ENCODE data around the gene PRPF18. TPM values are rescaled to one million over a fixed set of nuclear protein-coding genes. Genes with fewer than 3 reads are reported as not detected.

Gene PRPF18
- total and polyA plus RNA-seq, 2 of the 4 experiments (the other 2 are of a cell fraction), result 10.0 to 16.9 TPM

DNA sequence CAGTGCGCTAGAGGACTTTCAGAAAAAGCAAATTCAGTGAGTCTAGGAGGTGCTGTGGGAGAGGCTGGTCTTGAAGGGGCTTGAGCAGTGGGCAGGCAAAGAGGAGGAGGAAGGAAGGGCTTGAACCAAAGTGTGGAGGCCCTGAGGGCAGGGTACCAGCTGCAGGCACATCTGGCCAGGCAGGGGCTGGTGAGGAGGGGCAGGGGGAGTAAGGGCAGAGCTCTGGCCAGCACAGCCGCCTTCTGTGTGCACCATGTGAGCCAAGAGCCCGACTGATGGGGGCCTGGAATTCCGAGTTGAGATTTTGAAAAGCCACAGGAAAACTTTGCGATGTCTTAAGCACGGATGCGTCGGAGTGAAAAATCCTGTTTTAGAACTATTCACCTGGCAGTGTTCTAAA lies 74.5 kb downstream of the PRPF18 start:
- ATAC-seq (ENCODE audit: low read depth) (no peak), DNase-seq (no peak)
- H3K4ac ChIP-seq (ENCODE audit: low read depth, low read length), result 0 out of 2 replicates have a peak overlapping the region, but pooled peaks have one; percentile 47
- no peaks in the 10 kb centered on the region for H3K9me1 ChIP-seq (ENCODE audit: insufficient read depth, low read length)
- no peak for TF ChIP-seq CHD1 (IDR thresholded peaks at IDR 0.05; ENCODE audit: low read depth, low read length)
- no peak for TF ChIP-seq RAD21 (IDR thresholded peaks at IDR 0.05; ENCODE audit: low read length)
- TF ChIP-seq MAFK (IDR thresholded peaks at IDR 0.05; ENCODE audit: low read depth, low read length), result no peak
- no peak for TF ChIP-seq USF2 (IDR thresholded peaks at IDR 0.05; ENCODE audit: low read depth, low read length)
- TF ChIP-seq BHLHE40 (IDR thresholded peaks at IDR 0.05; ENCODE audit: low read depth, low read length), result no peak
- TF ChIP-seq MAZ (IDR thresholded peaks at IDR 0.05; ENCODE audit: borderline replicate concordance, low read depth, low read length), result no peak
- no peak for TF ChIP-seq FOS (IDR thresholded peaks at IDR 0.05; ENCODE audit: low read depth, low read length)
- TF ChIP-seq NFE2L2 (IDR thresholded peaks at IDR 0.05; ENCODE audit: low read depth, low read length), result no peak
- no peak for TF ChIP-seq SMC3 (IDR thresholded peaks at IDR 0.05; ENCODE audit: low read depth, low read length)
- TF ChIP-seq, protein P1, sequence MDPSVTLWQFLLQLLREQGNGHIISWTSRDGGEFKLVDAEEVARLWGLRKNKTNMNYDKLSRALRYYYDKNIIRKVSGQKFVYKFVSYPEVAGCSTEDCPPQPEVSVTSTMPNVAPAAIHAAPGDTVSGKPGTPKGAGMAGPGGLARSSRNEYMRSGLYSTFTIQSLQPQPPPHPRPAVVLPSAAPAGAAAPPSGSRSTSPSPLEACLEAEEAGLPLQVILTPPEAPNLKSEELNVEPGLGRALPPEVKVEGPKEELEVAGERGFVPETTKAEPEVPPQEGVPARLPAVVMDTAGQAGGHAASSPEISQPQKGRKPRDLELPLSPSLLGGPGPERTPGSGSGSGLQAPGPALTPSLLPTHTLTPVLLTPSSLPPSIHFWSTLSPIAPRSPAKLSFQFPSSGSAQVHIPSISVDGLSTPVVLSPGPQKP (IDR thresholded peaks at IDR 0.05; ENCODE audit: borderline replicate concordance, low read depth, low read length), result no peak
- no peak for TF ChIP-seq CEBPB (IDR thresholded peaks at IDR 0.05; ENCODE audit: low read depth, low read length)
- no peak for TF ChIP-seq CTCF (conservative IDR thresholded peaks at IDR 0.05; ENCODE audit: low read depth, low read length)
- no peak for TF ChIP-seq RFX5 (IDR thresholded peaks at IDR 0.05; ENCODE audit: low read depth, low read length)
- no peak for TF ChIP-seq RCOR1 (IDR thresholded peaks at IDR 0.05; ENCODE audit: insufficient replicate concordance, low read length)
- TF ChIP-seq POLR2A (IDR thresholded peaks at IDR 0.05; ENCODE audit: low read depth, low read length), result no peak
- H3K56ac ChIP-seq (ENCODE audit: extremely low read depth, insufficient read depth, low read length), result no peak overlapping the region
- no peak overlapping the region for H3K27ac ChIP-seq (ENCODE audit: insufficient read depth, low read length)
- peaks cover 3% of the 10 kb centered on the region; the same call in 1 of the 2 replicates for H4K20me1 ChIP-seq (ENCODE audit: insufficient read depth, low read length)
- intact Hi-C loops (cut with micrococcal nuclease), result loop anchor here (5.0 to 10.0 kb wide), 3 partner anchors 46 to 434 kb away; no protein-coding TSS in a partner anchor
- peaks cover 44% of the 10 kb centered on the region for H3K36me3 ChIP-seq (ENCODE audit: control insufficient read depth, insufficient read depth, low read length)
- H2AK5ac ChIP-seq (ENCODE audit: low read depth, low read length), result no peak overlapping the region
- peaks cover 6 to 36% of the 10 kb centered on the region in 2 experiments; a peak in 3 of 4 replicates for H3K79me1 ChIP-seq (ENCODE audit: low read depth in 1 of 2, low read length in 2 of 2)
- no peak overlapping the region for H3K9ac ChIP-seq (ENCODE audit: low read depth, low read length)
- peaks cover 16% of the 10 kb centered on the region for H3K4me1 ChIP-seq (ENCODE audit: control insufficient read depth, insufficient read depth, low read length)
- no peaks in the 10 kb centered on the region for H3K27me3 ChIP-seq (ENCODE audit: control insufficient read depth, insufficient read depth, low read length)
- no peak overlapping the region for H2AFZ ChIP-seq (replicated peaks; ENCODE audit: low read length, poor library complexity)
- peak overlapping the region; percentile 17 for H2BK5ac ChIP-seq (ENCODE audit: low read depth, low read length, poor library complexity, severe bottlenecking)
- in situ Hi-C loops (cut with MboI; ENCODE audit: low sequenced_read_pairs), result loop anchor here (25.0 kb wide), 1 partner anchor 426 kb away; no protein-coding TSS in a partner anchor
- BruUV-seq (replicated peaks), result no TSS peak
- H2AK9ac ChIP-seq (replicated peaks; ENCODE audit: low read depth, low read length, poor library complexity), result no peak overlapping the region
- ChIA-PET POLR2A (ENCODE audit: unreplicated experiment) (no interaction called here), CTCF (interaction anchor here (0.5 kb wide), 1 partner anchor 258 kb away, joined by 6 read pairs; no protein-coding TSS in a partner anchor)
- H3K4me2 ChIP-seq (ENCODE audit: low read depth, low read length), result no peak overlapping the region
- H2BK120ac ChIP-seq (ENCODE audit: low read depth, low read length), result no peak overlapping the region
- peak overlapping the region; percentile 47; the same call in 1 of the 2 replicates for H4K91ac ChIP-seq (ENCODE audit: insufficient read depth, low read depth, low read length)
- H3K18ac ChIP-seq (ENCODE audit: low read depth, low read length), result no peak overlapping the region
- no peak overlapping the region for H2BK15ac ChIP-seq (ENCODE audit: low read depth, low read length)
- dilution Hi-C loops (cut with HindIII; ENCODE audit: low sequenced_read_pairs, unreplicated experiment), result no loop called here
- H4K5ac ChIP-seq (ENCODE audit: low read depth, low read length), result no peak overlapping the region
- peak overlapping the region in 1 of 2 experiments; percentile 24; a peak in 1 of 4 replicates for H4K8ac ChIP-seq (ENCODE audit: low read depth in 2 of 2, low read length in 2 of 2)
- peak overlapping the region; percentile 39; the same call in 1 of the 2 replicates for H3K14ac ChIP-seq (replicated peaks; ENCODE audit: low read depth, low read length)
- WGBS, 2 experiments (ENCODE audit: extremely low coverage in 2 of 2, insufficient read length in 1 of 2), result 39% methylated on average over 6 of the region's 8 CpGs; no CpG with 5 or more reads in 1 of the 2 experiments
- no peak overlapping the region for H3K4me3 ChIP-seq (ENCODE audit: insufficient read depth, low read depth, low read length)
- no peak overlapping the region for H2BK20ac ChIP-seq (ENCODE audit: low read depth, low read length)
- no peaks in the 10 kb centered on the region for H3K9me3 ChIP-seq (ENCODE audit: control insufficient read depth, insufficient read depth, low read length)
- H3K23ac ChIP-seq (ENCODE audit: low read depth, low read length), result peak overlapping the region; percentile 35; the same call in 1 of the 2 replicates

Measured in IMR-90 (cell line).